NB4 (cell line): ENCODE results near the gene ADD1.

Experiments
- CTCF ChIP-seq: IDR thresholded peaks from one replicate; pipeline ENCODE4 v1.5.1; 2012; ENCODE audit warnings: low read depth, low read length
- MAX ChIP-seq: IDR thresholded peaks from 2 replicates; pipeline ENCODE4 v1.6.1; 2011; ENCODE audit warnings: low read depth, low read length
- POLR2A ChIP-seq: IDR thresholded peaks from 2 replicates; pipeline ENCODE4 v1.6.1; 2011; ENCODE audit warnings: mild to moderate bottlenecking; ENCODE audit not compliant: insufficient read length; ENCODE audit errors: extremely low read depth

DNA sequence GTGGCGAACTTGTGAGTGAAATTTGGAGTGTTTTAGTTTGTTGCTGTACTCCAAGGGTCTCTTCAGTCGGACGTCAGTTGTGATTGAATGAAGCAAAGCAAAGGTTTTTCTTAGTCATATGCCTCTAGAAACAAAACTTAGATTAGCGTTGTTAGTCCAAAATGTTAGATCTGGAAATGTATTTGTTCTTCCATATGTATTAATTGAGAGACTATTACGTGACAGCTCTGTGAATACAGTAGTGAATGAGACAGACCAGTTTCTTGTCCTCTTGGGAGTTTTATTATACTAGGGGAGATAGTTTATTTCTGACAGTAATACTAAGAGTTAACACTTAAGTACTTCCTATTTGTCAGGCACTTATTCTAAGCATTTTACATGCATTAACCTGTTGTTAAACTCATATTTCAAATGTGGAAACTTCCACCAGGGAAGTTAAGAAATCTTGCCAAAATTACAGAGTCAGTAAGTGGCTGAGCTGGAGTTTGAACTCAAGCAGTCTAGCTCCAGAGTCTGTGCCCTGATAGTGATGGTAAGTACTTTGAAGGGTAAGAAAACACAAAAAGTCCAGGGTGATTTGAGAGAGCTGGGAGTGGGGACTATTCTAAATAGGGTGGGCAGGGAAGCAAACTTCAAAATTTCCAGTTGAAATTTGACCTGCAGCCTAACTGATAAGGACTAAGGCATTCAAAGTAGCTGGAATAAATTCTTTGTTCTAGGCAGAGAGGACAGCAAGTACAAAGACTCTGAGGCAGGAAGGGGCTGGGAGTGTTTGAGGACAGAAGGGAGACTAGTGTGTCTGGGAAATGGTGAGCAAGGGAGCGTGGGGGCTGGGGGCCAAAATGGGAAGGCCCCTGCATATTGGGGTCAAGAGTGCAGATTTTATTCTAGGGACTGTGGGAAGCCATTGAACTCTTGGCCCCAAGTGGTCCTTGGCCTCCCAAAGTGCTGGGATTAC, 17.0 kb downstream of the ADD1 start:
- TF ChIP-seq CTCF, result no peak
- no peak for TF ChIP-seq MAX
- TF ChIP-seq POLR2A, result no peak
